NCI-H1048 (cell line): Measurements from ENCODE around the gene GABRQ.

Experiments used
- DNase-seq: peaks from one replicate; lab custom pipeline; 2025; lab: John Stamatoyannopoulos, UW

Gene GABRQ

GRCh38 chrX:152637649-152638442 lies at the start of gene GABRQ:
Gene GABRQ, plus strand, starts transcription at chrX:152637895. Its CDS starts 308 bp downstream, at chrX:152638203.
- peak; percentile 53 for DNase-seq

GRCh38 chrX:152588206-152588605 lies 49.5 kb upstream of the GABRQ start:
- DNase-seq: no peak

- no peak for DNase-seq
These were observed 36.7 kb upstream of the GABRQ start for GRCh38 chrX:152600853-152601633.

GRCh38 chrX:152601848-152602616 lies 35.7 kb upstream of the GABRQ start:
- DNase-seq: no peak

GRCh38 chrX:152614791-152615190 lies 22.9 kb upstream of the GABRQ start:
- no peak for DNase-seq

- DNase-seq: no peak
These were observed 17.8 kb upstream of the GABRQ start for GRCh38 chrX:152619897-152620296.

GRCh38 chrX:152632445-152633097 lies 5.1 kb upstream of the GABRQ start:
- no peak for DNase-seq

- peak; percentile 1 for DNase-seq
These were observed 1.8 kb upstream of the GABRQ start for GRCh38 chrX:152635941-152636340.

GRCh38 chrX:152638443-152638904 lies 779 bp downstream of the GABRQ start:
- no peak for DNase-seq

- DNase-seq: no peak
These were observed 1.7 kb downstream of the GABRQ start for GRCh38 chrX:152639426-152639825.

GRCh38 chrX:152640034-152640818 lies 2.5 kb downstream of the GABRQ start:
- no peak for DNase-seq

- DNase-seq: no peak
These were observed 3.7 kb downstream of the GABRQ start for GRCh38 chrX:152641256-152641875.

- DNase-seq: no peak
These were observed 4.3 kb downstream of the GABRQ start for GRCh38 chrX:152641996-152642395.

GRCh38 chrX:152642931-152643564 lies 5.4 kb downstream of the GABRQ start:
- no peak for DNase-seq

- DNase-seq: no peak
These were observed 9.3 kb downstream of the GABRQ start for GRCh38 chrX:152646961-152647360.

GRCh38 chrX:152647978-152648377 lies 10.3 kb downstream of the GABRQ start:
- no peak for DNase-seq

GRCh38 chrX:152652060-152652459 lies 14.4 kb downstream of the GABRQ start:
- DNase-seq: no peak

- DNase-seq: no peak
These were observed 14.8 kb downstream of the GABRQ start for GRCh38 chrX:152652467-152652866.

GRCh38 chrX:152656087-152656486 lies 18.4 kb downstream of the GABRQ start:
- no peak for DNase-seq

GRCh38 chrX:152656890-152657289 lies 19.2 kb downstream of the GABRQ start:
- DNase-seq: no peak
